Activated CD4-positive, alpha-beta T cell treated with anti-CD3 and anti-CD28 coated beads for 24 hours (primary cell): ENCODE results near the gene ENTPD1.
"Not testable (repeated sequence)": the region's sequence is repeated elsewhere in the genome, so short reads cannot be mapped to it uniquely, and the experiment has no call there.

ENCODE experiments used
- DNase-seq, 2 donors: peaks; one replicate each; pipeline ENCODE4 v3.0.0-alpha.2; 2020; ENCODE audit warnings: low read depth in 2 of 2

Gene ENTPD1

DNA sequence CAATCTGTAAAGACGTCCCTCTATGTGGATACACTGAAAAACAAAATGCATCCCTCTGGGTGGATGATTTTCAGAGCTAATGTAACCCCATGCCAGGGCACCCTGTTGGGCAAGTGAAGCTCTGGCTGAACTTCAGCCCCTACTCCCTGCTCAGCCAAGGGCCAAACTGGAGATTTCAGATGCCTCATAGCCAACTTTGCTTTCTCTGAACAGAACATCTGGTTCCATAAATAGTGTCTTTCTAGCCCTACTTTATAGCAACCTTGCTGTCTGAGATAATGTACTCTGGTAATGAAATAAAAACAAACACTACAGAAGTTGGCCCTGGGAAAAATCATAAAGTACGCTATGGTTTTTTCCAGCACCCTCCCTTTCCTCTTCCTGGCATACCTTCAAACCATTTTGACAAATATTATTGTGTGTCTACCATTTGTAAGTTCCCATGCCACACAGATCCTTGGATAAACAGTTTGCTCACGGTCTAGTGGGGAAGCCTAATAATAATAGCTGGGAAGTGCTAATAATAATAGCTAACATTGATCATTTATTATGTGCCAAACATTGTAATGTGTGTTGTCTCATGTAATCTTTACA, 3.4 kb downstream of the ENTPD1 start:
- no peak for DNase-seq

DNA sequence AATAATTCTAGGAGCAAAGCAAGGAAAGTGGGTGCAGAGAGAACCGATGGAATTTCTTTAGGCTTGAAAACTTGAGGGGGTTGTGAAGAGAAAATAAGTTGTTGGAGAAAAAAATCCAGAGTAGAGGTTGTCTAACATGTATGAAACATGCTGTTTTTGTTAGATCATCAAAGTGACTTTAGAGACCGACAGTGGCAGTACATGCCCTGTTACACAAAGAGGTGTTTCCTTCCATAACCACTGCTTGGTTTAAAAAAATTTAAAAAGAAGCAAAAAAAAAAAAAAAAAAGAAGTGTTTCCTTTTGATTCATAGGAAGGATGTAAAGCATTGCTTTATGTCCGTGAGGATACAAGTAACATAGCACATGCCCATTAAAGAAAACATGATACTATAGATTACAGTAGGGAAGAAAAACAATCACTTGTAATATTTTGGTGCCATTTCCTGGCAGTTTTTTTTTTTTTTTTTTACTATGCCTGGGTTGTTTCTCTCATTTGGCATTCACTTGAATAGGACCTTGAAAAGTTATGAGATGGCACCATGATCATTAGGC, 6.1 kb downstream of the ENTPD1 start:
- DNase-seq, result no peak

DNA sequence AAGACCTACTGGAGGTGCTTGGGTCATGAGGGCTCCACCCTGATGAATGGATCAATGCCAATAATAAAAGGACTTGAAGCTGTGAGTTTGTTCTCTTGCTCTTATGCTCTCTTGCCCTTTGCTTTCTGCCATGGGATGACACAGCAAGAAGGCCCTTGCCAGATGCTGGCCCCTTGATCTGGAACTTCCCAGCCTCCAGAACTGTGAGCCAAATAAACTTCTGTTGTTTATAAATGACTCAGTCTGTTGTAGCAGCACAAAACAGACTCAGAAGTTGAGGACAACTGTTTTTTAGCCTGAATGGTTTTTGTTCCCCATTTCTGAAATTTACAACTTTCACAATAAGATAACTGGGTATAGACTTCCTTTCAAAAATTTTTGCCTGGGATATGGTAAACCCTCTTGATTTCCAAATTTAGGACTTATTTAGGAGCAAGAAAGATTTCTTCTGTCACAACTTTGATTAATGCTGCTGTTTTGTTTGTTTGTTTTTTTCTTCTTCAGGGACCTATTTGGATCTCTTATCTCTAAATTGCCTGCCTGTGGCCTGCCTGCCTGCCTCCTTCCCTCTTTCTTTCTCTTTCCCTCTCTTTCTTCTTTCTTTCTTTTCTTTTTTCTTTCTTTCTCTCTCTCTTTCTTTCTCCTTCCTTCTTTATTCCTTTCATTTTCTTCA, 12.1 kb downstream of the ENTPD1 start:
- DNase-seq, result no peak

DNA sequence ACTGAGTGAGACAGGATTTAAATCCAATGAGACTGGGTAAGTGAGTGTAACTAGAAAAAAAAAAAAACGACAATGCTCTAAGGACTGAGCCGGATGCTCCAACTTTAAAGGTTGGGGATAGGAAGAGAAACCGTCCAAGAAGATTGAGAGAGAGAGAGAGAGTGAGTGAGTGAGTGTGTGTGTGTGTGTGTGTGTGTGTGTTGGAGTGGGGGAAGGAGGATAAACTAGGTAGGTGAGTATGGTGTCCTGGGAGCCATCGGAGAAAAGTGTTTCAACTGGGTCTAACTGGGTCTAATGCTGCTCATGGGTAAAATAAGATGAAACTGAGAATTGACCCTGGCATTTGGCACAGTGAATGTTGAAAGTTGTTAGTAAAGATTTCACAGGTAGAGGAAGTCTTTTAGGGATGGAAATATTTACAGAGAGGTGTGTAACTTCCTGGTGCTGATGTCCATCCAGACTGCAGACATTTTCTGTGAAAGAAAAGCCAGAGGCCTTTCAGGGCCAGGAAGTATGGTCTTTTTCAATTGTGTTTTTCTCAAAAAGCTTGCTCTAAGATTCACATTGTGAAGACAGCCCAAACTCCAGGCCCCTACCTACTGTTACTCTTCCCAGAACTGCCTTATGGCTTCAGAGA, 14.2 kb downstream of the ENTPD1 start:
- no peak for DNase-seq

DNA sequence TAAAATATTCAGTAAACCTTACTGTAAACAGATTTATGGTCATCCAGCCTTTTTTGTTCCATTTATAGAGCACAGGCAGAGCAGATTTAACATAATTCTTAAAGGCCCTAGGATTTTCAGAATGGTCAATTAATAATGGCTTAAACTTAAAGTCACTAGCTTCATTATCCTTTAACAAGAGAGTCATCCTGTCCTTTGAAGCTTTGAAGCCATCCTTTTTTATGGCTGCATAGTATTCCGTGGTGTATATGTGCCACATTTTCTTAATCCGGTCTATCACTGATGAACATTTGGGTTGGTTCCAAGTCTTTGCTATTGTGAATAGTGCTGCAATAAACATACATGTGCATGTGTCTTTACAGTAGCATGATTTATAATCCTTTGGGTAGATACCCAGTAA, 17.5 kb downstream of the ENTPD1 start:
- DNase-seq, result not testable (repeated sequence)

DNA sequence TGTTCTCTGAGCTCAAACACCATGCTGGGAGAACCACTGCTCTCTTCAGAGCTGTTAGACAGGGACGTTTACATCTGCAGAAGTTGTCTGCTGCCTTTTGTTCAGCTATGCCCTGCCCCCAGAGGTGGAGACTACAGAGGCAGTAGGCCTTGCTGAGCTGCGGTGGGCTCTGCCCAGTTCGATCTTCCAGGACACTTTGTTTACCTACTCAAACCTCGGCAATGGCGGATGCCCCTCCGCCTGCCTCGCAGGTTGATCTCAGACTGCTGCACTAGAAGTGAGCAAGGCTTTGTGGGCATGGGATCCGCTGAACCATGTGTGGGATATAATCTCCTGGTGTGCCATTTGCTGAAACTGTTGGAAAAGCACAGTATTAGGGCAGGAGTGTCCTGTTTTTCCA, 21.7 kb downstream of the ENTPD1 start:
- DNase-seq, result not testable (repeated sequence)

DNA sequence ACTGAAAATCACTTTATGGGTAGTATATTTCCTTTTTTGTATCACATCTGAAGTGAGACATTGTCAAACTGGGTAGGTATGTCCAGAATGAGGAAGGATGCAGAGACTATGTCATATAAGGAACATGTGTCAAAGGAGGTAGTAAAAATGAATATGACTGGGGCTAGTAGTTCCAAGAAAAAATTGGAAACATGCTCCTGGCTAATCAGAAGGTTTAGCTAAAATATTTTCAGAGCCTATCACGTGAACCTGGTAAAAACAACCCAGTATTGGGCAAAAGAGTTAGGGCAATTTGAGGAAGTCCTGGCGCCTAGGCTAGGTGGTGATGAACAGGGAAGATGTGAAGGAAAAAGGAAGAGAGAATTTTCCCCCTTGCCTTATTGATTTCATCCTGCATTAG, 26.4 kb downstream of the ENTPD1 start:
- DNase-seq, result no peak

DNA sequence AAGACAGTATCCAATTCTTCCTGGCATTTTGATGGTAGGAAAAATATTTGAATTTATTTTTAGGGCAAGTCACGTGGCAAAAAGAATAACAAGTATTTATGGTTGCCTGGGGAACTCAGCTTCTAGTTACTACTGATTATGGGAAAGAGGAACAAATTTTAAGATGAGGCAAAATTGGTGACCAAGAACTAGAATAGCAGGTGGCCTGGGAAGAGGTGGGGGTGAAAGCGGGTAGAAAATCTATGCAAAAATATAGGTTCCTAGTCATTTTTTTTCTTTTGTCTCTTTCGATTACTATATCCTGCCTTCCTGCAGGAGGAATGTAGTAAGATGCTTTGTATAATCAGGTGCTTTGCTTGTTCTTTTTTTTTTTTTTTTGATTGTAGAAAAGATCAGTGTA, 27.8 kb downstream of the ENTPD1 start:
- DNase-seq, result no peak

DNA sequence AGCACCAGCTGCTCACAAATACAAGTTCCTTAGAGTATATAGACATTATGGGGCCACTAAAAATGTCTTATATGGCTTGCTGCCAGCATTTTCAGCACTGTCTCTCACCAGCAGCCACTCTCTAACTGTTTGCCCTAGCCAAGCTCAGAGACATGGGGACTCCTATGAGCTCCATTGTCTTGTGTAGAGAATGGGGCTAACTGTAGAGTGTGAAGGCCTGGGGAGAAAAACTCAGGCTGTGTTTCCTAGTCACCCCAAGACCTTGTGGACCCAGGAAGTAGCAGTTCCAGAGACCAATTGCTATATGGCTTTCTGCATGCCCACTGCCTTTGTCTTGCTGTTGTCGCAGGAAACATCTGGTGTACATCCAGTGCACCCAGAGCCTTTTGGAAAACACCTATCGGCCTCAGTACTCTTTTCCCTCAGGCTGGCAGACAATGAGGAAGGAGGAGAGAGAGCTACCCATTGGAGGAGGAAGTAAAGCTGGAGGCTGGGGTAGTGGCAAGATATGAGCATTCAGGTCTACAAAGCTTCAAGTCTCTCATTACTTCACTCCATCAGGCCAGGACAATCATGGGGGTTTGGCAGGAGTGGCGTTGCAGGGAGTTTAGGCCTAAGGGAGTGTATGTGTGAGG, 28.4 kb downstream of the ENTPD1 start:
- no peak for DNase-seq

DNA sequence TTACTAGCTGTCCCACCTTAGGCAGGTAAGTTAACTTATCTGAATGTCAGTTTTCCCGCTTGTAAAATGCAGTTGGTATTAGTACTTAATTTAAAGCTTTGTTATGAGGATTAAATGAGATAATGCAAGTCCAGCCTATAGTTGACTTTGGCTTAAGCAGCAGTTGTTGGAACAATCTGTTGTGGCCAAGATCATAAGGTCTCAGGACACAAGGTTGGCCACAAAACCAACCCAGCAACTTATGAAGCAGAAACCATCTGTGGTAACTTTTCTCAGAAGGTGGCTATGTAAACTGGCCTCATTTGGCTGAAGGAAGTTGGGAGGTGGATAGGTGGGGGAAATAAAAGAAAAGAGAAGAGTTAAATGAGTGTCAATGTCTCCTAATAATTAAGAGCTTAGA, 29.4 kb downstream of the ENTPD1 start:
- no peak for DNase-seq

DNA sequence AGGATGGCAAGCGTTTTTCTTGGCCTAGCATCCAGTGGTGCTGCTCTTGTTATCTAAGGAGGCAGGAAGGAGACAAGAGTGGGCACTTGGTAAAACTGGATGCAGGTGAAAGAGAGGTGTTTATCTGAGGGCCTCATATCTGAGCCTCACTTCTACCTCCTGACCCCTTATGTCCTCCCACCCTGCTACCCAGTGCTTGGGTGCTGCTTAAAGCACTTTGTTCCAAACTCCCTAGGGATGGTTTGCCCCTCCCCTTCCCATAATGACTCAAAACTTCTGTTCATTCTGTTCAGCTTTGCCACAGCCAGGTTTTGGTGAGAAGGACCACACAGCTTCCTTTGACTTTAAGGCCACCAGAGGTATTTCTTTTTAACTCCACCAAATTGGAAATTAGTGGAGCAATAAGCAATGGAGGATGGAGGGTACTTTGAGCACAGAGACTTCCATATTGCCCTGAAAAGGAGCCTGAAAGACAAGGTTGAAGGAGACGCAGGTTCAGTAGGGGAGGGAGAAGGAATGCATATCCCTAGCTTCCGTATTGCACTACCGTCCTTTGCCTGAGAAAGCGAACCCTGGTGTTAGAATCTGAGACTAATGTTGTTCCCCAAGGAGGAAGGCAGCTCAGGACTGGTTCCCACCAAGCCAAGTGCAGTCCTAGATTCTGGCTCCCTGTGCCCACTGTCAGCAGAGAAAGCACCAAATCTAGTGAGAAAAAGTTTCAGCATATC, 30.1 kb downstream of the ENTPD1 start:
- no peak for DNase-seq

DNA sequence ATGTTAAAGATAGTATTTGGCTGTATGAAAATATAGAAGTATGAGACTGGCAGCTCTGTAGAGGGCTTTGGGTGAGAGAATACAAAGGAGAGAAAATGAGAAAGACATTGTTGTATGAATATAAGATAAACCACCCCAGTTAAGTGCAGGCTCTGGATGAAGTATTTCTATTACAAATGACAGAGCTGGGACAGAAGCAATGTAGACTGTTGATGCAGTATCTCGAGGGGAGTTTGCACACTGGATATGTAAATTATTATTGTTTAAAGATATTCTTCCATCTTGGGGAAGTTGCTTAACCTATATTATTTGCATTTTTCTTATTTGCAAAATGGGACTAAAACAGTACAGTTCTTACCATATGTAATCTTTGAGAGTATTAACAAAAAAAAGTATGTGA, 31.5 kb downstream of the ENTPD1 start:
- no peak for DNase-seq

DNA sequence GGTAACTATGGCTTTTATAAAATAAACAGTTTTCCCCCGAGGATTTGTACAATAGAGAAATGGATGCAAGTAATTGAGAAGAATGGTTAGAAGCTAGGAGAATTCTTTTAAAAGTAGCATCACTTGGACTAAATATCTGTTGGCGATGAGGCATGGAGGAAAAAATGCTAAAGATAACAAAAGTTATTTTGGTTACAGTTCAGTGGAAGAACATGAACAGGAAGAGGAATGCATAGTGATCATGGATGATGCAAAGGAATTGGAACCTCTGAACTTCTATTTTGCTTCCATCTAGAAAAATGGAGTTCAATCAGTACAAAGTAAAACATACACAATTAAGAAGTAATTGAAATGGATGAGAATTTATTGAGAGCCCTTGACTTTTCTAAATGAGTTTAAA, 32.9 kb downstream of the ENTPD1 start:
- no peak for DNase-seq

DNA sequence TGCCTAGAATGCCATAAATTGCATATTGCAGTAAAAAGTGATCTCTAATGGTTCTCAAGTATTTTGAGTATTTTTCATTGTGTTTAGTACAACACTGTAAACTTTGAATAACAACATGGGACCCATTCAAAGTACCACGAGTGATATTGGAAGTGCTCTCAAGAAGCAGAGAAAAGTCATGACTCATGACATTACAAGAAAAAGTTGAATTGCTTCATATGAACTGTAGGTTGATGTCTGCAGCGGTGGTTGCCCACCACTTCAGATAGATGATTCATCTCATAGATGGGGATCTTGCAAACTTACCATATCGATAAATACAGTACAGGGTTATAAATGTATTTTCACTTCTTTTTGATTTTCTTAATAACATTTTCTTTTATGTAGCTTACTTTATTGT, 33.9 kb downstream of the ENTPD1 start:
- no peak for DNase-seq

DNA sequence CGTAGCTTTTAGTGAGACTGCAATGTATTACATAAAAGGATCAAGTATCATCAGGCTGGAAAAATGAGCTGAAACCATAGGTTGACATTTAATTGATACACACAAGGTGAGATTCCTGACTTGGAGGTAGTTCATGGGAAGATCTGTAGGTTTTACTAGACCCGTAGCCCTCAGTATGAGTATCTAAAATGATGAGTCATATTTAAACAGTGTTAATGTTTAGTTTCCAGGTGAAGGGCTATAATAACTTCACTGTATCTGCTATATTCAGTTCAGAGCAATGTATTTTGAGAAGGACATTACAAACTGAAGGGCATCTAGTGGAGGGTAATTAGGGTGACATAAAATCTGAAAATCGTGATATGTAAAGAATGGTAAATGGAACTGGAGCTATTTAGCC, 35.0 kb downstream of the ENTPD1 start:
- no peak for DNase-seq

DNA sequence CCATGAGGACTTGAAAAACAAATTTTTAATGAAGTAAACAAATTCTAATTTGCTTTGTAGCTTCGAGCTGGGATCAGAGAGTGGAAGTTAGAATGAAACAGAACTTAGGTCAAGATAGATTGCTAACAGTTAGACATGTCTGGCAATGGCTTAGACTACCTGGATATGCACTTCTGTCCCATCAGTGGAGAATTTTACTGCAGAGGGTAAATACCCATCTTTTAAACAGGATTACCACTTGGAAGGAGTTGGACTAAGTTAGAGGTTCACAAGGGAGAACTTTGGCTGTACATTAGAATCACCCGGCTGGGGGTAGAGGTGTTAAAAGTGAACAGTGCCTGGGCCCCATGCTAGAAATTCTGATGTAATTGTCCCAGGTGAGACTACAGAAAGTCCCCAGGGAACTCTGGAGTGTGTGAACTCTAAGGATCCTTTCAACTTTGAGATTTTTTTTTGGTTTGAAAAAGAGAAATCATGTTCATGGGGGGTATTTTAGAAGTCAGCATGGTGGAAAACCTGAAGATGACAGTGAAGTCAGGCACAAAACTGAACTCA, 35.5 kb downstream of the ENTPD1 start:
- no peak for DNase-seq

DNA sequence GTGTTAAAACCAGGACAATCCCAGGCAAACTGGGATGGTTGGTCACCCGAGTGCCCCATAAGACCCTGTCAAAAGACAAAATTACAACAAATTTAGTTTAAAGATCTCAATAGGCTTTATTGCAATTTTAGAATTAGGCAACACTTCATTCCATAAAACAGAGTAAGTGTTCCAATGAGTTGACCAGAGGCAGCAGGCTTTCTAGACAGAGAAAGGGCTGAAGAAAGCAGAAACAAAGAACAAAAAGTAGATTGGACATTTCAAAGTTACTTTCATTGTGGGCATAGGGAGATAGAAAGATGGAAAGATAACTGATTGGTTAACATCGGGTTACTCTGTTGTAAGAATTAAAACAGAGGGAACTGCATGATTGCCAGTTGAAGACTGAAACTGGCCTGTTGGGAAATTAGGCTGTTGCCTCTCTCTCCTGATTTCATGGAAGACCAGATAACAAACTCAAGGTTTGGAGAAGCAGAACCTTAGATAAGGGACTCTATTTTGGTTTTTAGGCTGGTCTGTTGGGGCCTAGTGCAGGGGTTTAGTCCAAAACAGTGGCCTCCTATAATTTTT, 36.3 kb downstream of the ENTPD1 start:
- DNase-seq, result no peak

DNA sequence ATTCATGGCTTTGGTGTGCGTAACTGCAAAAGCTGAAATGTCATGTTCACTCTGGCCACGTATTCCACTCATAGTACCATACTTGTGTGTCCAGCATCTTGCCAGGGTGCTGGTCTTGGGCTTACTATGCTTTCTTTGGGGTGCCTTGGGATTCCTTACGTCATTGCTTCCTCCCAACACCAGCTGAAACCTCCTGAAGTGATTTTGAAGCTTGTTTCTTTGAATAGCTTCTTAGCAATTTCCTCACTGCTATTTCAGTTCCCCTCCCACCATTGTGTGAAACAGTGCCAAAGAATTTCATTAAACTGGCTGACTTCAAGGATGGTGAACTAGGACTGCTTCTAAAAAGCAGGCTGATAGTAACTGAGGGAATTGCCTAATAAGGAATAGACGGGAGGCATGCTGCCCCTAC, 36.9 kb downstream of the ENTPD1 start:
- DNase-seq, result no peak

DNA sequence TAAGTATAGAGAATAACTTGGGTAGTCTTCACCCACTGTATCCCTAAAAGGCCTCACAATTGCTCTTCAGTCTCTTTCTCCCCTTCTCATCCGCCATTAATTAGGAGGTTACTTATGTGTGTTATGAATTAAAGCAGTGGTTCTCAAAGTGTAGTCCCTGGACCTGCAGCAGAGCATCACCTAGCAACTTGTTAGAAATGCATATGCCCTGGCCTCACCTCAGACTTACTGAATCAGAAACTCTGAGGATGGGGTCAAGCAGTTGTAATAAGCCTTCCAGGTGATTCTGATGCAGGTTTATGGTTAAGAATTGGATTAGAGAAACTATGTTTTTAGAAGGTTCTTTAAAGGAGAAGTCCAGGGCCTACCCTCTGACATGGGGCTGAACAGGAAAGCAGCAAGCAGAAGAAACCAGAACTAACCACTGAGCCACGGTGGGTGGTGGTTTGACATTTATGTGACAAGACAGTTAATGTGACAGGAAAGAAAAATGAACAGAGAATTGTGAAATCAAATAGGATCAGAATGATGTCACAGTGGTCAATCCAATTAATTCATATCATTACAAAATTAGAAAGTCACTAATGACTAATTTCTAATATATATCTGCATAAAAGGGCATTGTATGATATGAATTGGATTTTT, 37.6 kb downstream of the ENTPD1 start:
- no peak for DNase-seq

DNA sequence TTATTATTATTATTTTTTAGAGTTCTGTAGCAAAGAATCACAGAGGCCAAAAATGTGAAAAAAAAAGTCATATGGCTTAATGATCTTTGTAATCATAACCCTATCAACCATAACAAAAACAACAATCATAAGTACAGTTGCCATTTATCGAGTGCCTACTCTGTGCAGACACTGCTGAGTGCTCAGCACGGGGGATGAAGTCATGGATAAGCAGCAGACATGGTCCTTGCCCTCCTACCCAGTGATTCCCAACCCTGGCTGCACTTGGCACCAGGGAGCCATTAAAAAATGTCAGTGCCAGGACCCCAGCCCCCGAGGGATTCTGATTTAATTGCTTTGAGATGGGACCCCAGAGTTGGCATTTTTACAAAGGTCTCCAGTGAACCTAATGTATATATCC, 38.2 kb downstream of the ENTPD1 start:
- no peak for DNase-seq

DNA sequence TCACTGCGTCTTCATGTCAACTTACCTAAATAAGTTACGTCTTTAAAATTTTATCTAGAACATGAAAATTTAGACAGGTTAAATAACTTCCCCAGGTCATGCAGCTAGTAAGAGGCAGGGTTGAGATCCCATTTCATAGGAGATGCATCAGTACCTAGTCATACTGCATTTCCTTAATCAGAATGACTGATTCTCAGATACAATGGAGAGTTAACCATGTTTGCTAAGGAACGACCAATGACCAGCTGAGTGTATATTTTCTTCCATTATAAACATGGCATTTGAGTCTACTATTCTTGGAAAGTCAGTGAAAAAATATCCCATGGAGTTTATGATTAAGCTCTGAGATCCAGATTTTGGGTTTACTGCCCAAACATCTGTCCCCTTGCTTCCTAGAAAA, 39.6 kb downstream of the ENTPD1 start:
- no peak for DNase-seq
